ENCODE data around the gene MSMB. TPM values are rescaled to one million over a fixed set of nuclear protein-coding genes. Genes with fewer than 3 reads are reported as not detected.
A peak's percentile ranks its signal among the peaks of the same experiment; 100 is the strongest.
"Not testable (repeated sequence)": the region's sequence is repeated elsewhere in the genome, so short reads cannot be mapped to it uniquely, and the experiment has no call there.

The MSMB gene
- total RNA-seq, 4 donors from 2014 or later: not detected

DNA sequence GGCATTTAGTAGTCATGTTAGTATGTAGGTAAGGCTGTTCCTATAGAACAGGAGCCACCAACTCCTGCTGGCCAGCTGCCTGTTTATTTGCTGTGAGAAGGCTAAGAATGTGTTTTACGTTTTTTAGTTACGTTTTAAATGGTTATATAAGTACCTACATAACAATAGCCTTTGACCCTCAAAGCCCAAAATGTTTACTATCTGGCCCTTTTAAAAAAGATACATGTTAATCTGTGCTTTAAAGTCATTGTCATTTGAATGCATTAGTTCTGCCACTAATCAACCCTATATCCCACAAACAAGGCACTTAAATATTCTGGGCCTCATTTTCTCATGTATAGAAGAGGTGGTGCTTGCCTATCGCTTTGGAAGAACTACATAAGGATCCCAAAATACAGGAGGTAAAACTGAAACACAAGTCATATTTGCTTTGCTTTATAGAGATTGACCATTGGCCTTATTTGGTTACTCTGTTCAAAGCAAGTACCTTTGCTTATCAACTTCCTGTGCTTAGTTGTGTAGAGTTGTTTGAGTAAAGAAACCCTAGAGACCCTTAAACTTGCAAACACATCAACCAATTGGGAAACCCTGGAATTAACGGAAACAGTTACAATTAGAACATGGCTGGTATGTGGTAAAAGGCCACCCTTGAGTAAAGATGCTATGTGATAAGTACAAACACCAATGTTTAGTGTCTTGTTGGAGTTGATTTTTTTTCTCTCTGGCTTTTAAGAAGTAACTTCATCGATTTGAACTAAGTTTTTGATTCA is 47.9 kb downstream of the MSMB start:
- no peak overlapping the region for H3K27ac ChIP-seq
- no peaks in the 10 kb centered on the region for H3K27me3 ChIP-seq
- no peak overlapping the region for H3K4me3 ChIP-seq
- no peaks in the 10 kb centered on the region for H3K4me1 ChIP-seq
- 84 to 90% methylated on average over 5 of the region's 5 CpGs for WGBS, 2 donors
- no peaks in the 10 kb centered on the region for H3K9me3 ChIP-seq
- no peak for TF ChIP-seq EP300 (IDR thresholded peaks at IDR 0.05)
- no peak for TF ChIP-seq POLR2A (IDR thresholded peaks at IDR 0.05)
- TF ChIP-seq, protein P1, sequence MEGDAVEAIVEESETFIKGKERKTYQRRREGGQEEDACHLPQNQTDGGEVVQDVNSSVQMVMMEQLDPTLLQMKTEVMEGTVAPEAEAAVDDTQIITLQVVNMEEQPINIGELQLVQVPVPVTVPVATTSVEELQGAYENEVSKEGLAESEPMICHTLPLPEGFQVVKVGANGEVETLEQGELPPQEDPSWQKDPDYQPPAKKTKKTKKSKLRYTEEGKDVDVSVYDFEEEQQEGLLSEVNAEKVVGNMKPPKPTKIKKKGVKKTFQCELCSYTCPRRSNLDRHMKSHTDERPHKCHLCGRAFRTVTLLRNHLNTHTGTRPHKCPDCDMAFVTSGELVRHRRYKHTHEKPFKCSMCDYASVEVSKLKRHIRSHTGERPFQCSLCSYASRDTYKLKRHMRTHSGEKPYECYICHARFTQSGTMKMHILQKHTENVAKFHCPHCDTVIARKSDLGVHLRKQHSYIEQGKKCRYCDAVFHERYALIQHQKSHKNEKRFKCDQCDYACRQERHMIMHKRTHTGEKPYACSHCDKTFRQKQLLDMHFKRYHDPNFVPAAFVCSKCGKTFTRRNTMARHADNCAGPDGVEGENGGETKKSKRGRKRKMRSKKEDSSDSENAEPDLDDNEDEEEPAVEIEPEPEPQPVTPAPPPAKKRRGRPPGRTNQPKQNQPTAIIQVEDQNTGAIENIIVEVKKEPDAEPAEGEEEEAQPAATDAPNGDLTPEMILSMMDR (IDR thresholded peaks at IDR 0.05): no peak
- DNase-seq (ENCODE audit: low spot score in 2 of 2): no peak
- peaks cover 3 to 66% (median 8%) of the 10 kb centered on the region in 3 donors for H3K36me3 ChIP-seq

- H3K4me1 ChIP-seq: no peaks in the 10 kb centered on the region
- H3K27me3 ChIP-seq: no peaks in the 10 kb centered on the region
- H3K9me3 ChIP-seq: no peaks in the 10 kb centered on the region
- DNase-seq (ENCODE audit: low spot score in 2 of 2): no peak
- peaks cover 3 to 61% (median 4%) of the 10 kb centered on the region in 3 donors for H3K36me3 ChIP-seq
- no peak for TF ChIP-seq POLR2A (IDR thresholded peaks at IDR 0.05)
- no peak for TF ChIP-seq EP300 (IDR thresholded peaks at IDR 0.05)
- TF ChIP-seq, protein P1 (IDR thresholded peaks at IDR 0.05): no peak
- 94 to 97% methylated on average over 4 of the region's 4 CpGs for WGBS, 2 donors
- no peak overlapping the region for H3K27ac ChIP-seq
- no peak overlapping the region for H3K4me3 ChIP-seq
Observed at GRCh38 chr10:45997557-45997956, 48.5 kb downstream of the MSMB start.

GRCh38 chr10:45985590-45985989 is 60.5 kb downstream of the MSMB start:
- not testable (repeated sequence) for DNase-seq (ENCODE audit: low spot score in 2 of 2); H3K9me3 ChIP-seq; H3K4me3 ChIP-seq; H3K27me3 ChIP-seq; H3K4me1 ChIP-seq; H3K27ac ChIP-seq
- WGBS, 2 donors: 86 to 91% methylated on average over 3 of the region's 3 CpGs
- H3K36me3 ChIP-seq: peaks cover 0 to 16% (median 0%) of the 10 kb centered on the region in 3 donors

DNA sequence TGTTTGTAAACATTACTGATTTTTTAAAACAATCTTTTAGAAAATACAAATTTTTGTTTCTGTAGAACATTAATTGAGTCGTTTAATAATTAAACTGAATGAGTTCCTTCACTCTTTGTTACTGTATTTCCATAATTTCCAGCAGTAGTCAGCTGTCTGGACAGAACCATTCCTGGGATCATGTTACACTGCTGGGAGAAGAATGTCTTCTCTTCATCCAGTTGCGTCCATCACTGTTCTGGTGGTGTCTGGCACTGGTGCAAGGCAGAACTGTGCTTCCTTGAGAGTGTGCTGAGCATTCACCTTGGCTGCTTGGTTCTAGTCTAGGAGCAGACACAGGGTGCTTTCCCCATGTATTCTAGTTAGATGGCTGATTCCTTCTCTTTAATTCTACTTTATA is 61.6 kb downstream of the MSMB start:
- 51 to 56% methylated on average over 2 of the region's 2 CpGs for WGBS, 2 donors
- peaks cover 0 to 16% (median 0%) of the 10 kb centered on the region in 3 donors for H3K36me3 ChIP-seq
- not testable (repeated sequence) for H3K4me3 ChIP-seq; DNase-seq (ENCODE audit: low spot score in 2 of 2); H3K27me3 ChIP-seq; H3K27ac ChIP-seq; H3K4me1 ChIP-seq; H3K9me3 ChIP-seq

- H3K36me3 ChIP-seq: peaks cover 0 to 16% (median 0%) of the 10 kb centered on the region in 3 donors
- 63 to 74% methylated on average over 5 to 6 of the region's 6 CpGs for WGBS, 2 donors
- not testable (repeated sequence) for H3K4me3 ChIP-seq, H3K9me3 ChIP-seq, H3K27ac ChIP-seq, H3K4me1 ChIP-seq, H3K27me3 ChIP-seq
- DNase-seq (ENCODE audit: low spot score in 2 of 2): peak in 1 of 2 donors; percentile 72
- TF ChIP-seq, protein P1 (IDR thresholded peaks at IDR 0.05): peak in 3 of 5 experiments; percentile 14 to 38 (median 23)
Observed at GRCh38 chr10:45983538-45984186, 62.4 kb downstream of the MSMB start.

Small RNA genes within 50 kb of the gene (small RNA-seq; reads per million reads assigned to genes)
- gene SNORA74C-1: not detected

Other genes starting within 250 kb of the MSMB start
- gene AGAP4, start 198.8 kb downstream of the MSMB start, total RNA-seq: 10 to 100 TPM; 12.2 to 31.5 (median 20.9) TPM
- gene TIMM23, start 73.8 kb downstream of the MSMB start, total RNA-seq: 10 to 100 TPM; 29.6 to 42.9 (median 35.7) TPM
- 100 to 1,000 TPM in 3 of 4 donors, 10 to 100 TPM in 1; 84.3 to 135 (median 113) TPM for gene NCOA4, start 15.6 kb downstream of the MSMB start, total RNA-seq
- gene ANTXRL, start 240.7 kb upstream of the MSMB start, total RNA-seq: not detected